ENCODE results near the gene DNAAF5.
"Not testable (repeated sequence)": the region's sequence is repeated elsewhere in the genome, so short reads cannot be mapped to it uniquely, and the experiment has no call there.

DNAAF5 gene

DNA sequence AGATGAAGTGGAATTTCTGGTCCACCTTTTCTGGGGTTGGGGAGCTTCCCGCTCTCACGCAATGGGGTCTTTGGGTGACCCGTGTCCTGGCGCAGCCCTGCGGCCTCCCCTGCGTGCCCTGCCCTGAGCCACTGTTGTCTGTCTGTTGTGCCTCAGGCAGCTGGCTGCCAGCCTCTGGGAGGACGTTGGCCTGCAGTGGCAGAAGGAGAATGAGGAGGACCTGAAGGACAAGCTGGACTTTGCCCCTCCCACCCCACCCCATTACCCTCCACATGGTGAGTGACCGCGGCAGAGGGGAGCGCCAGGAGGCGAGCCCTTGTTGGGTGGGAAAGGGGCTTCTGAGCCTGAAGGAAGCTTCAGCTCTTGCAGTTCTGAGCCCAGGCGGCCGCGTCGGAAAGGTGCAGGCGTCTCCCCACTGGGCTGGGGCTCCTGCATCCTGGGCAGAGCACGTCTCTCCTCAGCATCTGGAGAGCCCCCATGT is 14.7 kb downstream of the DNAAF5 start:
- no peaks in the 10 kb centered on the region for H3K9me3 Mint-ChIP-seq
- peaks cover 15% of the 10 kb centered on the region for H3K36me3 Mint-ChIP-seq (ENCODE audit: insufficient read depth)
- no peak overlapping the region for H3K4me3 Mint-ChIP-seq
- peaks cover 4 to 5% of the 10 kb centered on the region in 2 donors for H3K4me1 Mint-ChIP-seq (ENCODE audit: low read depth in 2 of 2)
- ATAC-seq (replicated peaks) (no peak), DNase-seq (no peak)
- H3K27me3 Mint-ChIP-seq: no peaks in the 10 kb centered on the region
- H3K27ac Mint-ChIP-seq: peak overlapping the region in 1 of 2 donors; percentile 80

DNA sequence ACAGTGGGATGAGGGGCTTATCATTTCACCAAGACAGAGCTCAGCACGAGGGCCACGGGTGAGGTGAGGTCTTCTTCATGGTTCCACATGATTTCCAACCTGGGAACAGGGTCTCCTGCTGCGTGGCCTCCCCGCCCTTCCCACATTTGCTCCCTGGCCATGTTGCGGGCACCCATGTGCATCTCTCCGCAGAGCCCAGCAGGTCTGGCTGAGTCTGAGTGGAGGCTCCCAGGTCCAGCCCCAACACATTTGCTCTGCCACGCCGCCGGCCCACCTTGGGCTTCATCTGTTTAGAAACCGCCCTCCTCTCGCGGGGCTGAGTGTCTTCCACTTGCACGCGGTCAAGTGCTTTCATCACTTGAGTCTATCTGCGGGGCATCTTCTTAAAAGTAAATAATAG is 15.4 kb downstream of the DNAAF5 start:
- Mint-ChIP-seq H3K4me3 (no peak overlapping the region), H3K36me3 (ENCODE audit: insufficient read depth) (peaks cover 15% of the 10 kb centered on the region), H3K9me3 (no peaks in the 10 kb centered on the region), H3K27ac (no peak overlapping the region), H3K27me3 (no peaks in the 10 kb centered on the region), H3K4me1 (ENCODE audit: low read depth in 2 of 2) (peaks cover 4 to 5% of the 10 kb centered on the region in 2 donors)
- ATAC-seq (replicated peaks): no peak
- DNase-seq: no peak

DNA sequence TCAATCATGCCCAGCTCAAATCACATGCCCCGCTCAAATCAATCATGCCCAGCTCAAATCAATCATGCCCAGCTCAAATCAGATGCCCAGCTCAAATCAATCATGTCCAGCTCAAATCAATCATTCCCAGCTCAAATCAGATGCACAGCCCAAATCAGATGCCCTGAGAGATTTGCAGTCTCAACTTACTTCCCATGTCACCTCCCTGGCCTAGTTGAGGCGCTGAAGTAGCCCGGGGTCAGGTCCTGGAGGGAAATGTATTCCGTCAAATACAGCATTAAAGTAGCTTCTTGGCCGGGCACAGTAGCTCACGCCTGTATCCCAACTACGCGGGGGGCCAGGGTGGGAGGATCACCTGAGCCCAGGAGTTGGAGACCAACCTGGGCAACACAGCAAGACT is 16.3 kb downstream of the DNAAF5 start:
- H3K36me3 Mint-ChIP-seq (ENCODE audit: insufficient read depth): peaks cover 15% of the 10 kb centered on the region
- H3K4me3 Mint-ChIP-seq: no peak overlapping the region
- no peak for ATAC-seq (replicated peaks)
- peaks cover 2 to 4% of the 10 kb centered on the region in 2 donors for H3K4me1 Mint-ChIP-seq (ENCODE audit: low read depth in 2 of 2)
- DNase-seq: no peak
- H3K27ac Mint-ChIP-seq: peak overlapping the region in 1 of 2 donors; percentile 77
- H3K27me3 Mint-ChIP-seq: no peaks in the 10 kb centered on the region
- no peaks in the 10 kb centered on the region for H3K9me3 Mint-ChIP-seq

DNA sequence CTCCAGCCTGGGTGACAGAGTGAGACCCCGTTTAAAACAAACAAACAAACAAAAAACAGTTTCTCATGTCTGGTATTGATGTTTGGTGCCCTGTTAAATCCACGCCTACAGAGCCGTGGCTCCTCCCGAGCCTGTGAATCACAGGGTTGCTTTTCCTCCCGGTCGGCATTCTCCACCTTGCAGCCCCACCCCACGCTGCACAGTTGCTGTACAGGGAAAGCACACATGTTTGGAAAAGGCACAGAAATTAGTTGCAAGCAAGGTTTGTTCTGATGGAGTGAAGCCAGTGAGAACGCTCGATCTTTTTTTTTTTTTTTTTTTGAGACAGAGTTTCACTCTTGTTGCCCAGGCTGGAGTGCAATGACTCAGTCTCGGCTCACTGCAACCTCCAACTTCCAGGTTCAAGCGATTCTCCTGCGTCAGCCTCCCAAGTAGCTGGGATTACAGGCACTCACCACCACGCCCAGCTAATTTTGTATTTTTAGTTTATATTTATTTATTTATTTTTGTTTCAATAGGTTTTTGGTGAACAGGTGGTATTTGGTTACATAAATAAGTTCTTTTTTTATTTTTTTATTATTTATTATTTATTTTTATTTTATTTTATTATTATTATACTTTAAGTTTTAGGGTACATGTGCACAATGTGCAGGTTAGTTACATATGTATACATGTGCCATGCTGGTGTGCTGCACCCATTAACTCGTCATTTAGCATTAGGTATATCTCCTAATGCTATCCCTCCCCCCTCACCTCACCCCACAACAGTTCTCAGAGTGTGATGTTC is 17.0 kb downstream of the DNAAF5 start:
- not testable (repeated sequence) for ATAC-seq (replicated peaks)

DNA sequence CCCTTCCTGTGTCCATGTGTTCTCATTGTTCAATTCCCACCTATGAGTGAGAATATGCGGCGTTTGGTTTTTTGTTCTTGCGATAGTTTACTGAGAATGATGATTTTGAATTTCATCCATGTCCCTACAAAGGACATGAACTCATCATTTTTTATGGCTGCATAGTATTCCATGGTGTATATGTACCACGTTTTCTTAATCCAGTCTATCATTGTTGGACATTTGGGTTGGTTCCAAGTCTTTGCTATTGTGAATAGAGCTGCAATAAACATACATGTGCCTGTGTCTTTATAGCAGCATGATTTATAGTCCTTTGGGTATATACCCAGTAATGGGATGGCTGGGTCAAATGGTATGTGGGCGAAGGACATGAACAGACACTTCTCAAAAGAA is 17.6 kb downstream of the DNAAF5 start:
- not testable (repeated sequence) for H3K9me3 Mint-ChIP-seq; H3K27ac Mint-ChIP-seq; DNase-seq; ATAC-seq (replicated peaks); H3K27me3 Mint-ChIP-seq; H3K4me1 Mint-ChIP-seq (ENCODE audit: low read depth in 2 of 2); H3K4me3 Mint-ChIP-seq
- H3K36me3 Mint-ChIP-seq (ENCODE audit: insufficient read depth): peaks cover 15% of the 10 kb centered on the region

More for the DNA sequence above, 17.0 kb downstream of the DNAAF5 start:
- H3K9me3 Mint-ChIP-seq; H3K4me3 Mint-ChIP-seq; H3K27ac Mint-ChIP-seq; H3K27me3 Mint-ChIP-seq; DNase-seq; H3K4me1 Mint-ChIP-seq (ENCODE audit: low read depth in 2 of 2): not testable (repeated sequence)
- peaks cover 15% of the 10 kb centered on the region for H3K36me3 Mint-ChIP-seq (ENCODE audit: insufficient read depth)

DNA sequence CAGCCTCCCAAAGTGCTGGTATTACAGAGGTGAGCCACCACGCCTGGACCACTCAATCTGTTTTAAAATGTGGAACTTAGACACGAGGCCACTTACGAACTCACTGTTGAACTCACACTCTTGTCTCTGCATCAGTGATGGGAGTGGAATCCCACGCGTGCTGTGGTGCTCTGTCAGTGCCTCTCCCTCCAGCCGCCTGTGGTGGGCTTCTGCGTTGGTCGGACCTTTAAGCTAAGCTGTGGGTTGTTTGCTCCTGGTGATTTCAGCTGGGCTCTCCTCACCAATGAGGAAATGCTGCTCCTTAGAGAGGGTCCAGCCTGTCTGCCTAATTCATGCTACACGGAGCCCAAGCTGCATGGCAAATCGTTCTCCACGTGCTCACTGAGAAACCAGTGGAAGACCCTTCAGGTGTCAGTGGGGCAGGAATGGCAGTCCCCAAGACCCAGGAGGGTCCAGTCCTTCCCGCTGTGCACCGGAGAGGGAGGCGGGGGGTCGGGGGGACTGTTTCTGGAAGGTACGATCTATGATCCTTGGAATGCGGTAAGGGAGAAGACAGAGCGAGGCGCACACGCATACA is 18.4 kb downstream of the DNAAF5 start:
- ATAC-seq (replicated peaks) (no peak), DNase-seq (no peak)
- Mint-ChIP-seq H3K27ac (no peak overlapping the region), H3K36me3 (ENCODE audit: insufficient read depth) (peaks cover 14% of the 10 kb centered on the region), H3K9me3 (no peaks in the 10 kb centered on the region), H3K4me3 (no peak overlapping the region), H3K27me3 (no peaks in the 10 kb centered on the region), H3K4me1 (ENCODE audit: low read depth in 2 of 2) (no peaks in the 10 kb centered on the region)

DNA sequence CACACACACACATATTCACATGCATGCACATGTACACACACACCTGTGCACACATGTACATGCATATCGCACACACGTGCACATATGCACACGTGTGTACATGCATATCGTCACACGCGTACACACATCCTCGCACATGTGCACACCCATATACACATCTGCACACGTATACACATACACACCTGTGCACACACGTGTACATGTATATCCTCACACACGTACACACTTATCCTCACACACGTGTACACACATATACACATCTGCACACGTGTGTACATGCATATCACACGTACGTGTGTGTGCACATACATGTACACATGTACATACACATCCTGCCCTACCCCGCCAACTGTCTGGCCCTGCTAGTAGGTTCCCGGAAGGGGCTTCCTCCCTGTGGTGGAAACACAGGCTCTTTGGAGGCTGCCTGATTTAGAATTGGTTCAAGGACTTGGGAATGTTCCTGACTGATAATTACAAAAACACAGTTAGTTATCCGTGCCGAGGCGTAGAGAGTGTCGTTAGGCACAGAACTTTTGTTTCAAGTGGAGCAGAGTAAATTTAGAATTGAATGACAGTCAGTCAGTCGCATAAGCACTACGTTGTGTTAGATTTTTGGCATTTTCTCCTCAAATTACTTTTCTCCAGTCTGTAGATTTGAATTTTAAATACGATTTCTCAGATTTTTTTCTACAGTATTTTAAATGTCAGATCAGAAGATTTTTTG is 19.1 kb downstream of the DNAAF5 start:
- Mint-ChIP-seq H3K4me1 (ENCODE audit: low read depth in 2 of 2) (no peaks in the 10 kb centered on the region), H3K4me3 (no peak overlapping the region), H3K27ac (no peak overlapping the region), H3K36me3 (ENCODE audit: insufficient read depth) (peaks cover 12% of the 10 kb centered on the region), H3K27me3 (no peaks in the 10 kb centered on the region), H3K9me3 (no peaks in the 10 kb centered on the region)
- DNase-seq (no peak), ATAC-seq (replicated peaks) (no peak)

DNA sequence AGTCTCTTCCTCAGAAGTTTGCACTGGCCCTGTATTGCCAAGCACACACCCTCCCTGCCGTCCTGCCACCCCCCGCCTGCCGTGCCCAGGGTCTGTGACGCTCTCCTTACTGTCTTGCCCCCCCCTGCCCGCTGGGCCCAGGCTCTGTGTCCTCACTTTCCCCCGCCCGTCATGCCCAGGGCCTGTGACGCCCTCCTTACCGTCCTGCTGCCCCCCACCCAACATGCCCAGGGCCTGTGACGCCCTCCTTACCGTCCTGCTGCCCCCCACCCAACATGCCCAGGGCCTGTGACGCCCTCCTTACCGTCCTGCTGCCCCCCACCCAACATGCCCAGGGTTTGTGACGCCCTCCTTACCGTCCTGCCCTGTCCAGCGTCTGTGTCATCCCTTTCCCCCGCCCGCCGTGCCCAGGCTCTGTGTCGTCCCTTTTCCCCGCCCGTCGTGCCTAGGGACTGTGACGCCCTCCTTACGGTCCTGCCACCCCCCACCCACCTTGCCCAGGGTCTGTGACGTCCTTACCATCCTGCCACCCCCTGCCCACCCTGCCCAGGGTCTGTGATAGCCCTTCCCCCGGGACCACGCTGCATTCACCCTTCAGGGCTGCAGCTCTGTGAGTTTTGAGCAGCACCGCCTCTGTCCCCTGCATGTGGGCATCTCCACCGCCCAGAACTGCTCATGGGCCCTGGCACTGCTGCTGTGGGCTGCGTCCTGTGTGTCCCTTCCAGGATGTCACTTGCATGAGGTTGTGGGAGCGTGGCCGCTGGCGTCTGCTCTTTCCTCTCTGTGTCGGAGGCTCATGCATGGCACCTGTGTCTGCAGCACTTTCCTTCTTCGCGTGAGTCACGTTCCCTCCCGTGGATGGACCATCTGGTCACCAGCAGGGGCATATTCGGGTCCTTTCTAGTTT is 19.9 kb downstream of the DNAAF5 start:
- no peaks in the 10 kb centered on the region for H3K4me1 Mint-ChIP-seq (ENCODE audit: low read depth in 2 of 2)
- no peaks in the 10 kb centered on the region for H3K27me3 Mint-ChIP-seq
- no peaks in the 10 kb centered on the region for H3K9me3 Mint-ChIP-seq
- ATAC-seq (replicated peaks) (no peak), DNase-seq (no peak)
- H3K36me3 Mint-ChIP-seq (ENCODE audit: insufficient read depth): peaks cover 7% of the 10 kb centered on the region
- H3K4me3 Mint-ChIP-seq: no peak overlapping the region
- peak overlapping the region in 1 of 2 donors; percentile 46 for H3K27ac Mint-ChIP-seq

DNA sequence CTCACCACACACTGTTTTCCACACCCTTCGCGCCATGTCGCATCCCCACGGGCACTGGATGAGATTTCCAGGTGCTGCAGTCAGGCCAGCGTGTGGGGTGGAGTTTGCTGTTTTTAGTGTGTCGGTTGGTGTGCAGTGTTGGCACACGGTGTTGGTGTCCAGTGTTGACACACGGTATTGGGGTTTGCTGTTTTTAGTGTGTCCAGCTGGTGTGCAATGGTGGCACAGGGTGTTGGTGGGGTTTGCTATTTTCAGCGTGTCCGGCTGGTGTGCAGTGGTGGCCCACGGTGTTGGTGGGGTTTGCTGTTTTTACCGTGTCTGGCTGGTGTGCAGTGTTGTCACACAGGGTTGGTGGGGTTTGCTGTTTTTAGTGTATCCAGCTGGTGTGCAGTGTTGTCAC is 20.7 kb downstream of the DNAAF5 start:
- Mint-ChIP-seq H3K4me1 (ENCODE audit: low read depth in 2 of 2) (no peaks in the 10 kb centered on the region), H3K27me3 (no peaks in the 10 kb centered on the region), H3K27ac (peak overlapping the region in 1 of 2 donors; percentile 46), H3K4me3 (no peak overlapping the region), H3K36me3 (ENCODE audit: insufficient read depth) (peaks cover 7% of the 10 kb centered on the region), H3K9me3 (no peaks in the 10 kb centered on the region)
- DNase-seq: no peak
- ATAC-seq (replicated peaks): no peak

DNA sequence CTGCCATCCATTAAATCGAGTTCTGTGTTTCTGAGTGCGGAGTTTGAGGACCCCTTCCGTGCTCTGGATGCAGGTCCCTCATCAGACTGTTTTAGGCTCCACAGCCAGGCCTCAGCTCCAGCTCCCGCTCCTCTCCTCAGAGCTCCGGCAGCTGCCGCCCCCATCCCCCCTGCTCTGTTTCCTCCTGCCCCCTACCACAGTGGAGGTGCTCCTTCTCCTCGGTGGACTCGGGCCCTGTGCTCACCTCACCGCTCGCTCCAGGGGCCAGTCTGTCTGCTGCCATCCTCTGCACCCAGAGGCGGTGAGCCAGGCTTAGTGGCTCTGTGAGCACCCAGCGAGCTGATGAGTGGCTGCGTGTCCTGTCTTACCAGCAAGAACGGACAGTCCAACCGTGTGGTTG is 21.9 kb downstream of the DNAAF5 start:
- Mint-ChIP-seq H3K4me3 (no peak overlapping the region), H3K36me3 (ENCODE audit: insufficient read depth) (peaks cover 3% of the 10 kb centered on the region), H3K27me3 (no peaks in the 10 kb centered on the region), H3K9me3 (no peaks in the 10 kb centered on the region), H3K4me1 (ENCODE audit: low read depth in 2 of 2) (no peaks in the 10 kb centered on the region), H3K27ac (no peak overlapping the region)
- DNase-seq (no peak), ATAC-seq (replicated peaks) (no peak)

DNA sequence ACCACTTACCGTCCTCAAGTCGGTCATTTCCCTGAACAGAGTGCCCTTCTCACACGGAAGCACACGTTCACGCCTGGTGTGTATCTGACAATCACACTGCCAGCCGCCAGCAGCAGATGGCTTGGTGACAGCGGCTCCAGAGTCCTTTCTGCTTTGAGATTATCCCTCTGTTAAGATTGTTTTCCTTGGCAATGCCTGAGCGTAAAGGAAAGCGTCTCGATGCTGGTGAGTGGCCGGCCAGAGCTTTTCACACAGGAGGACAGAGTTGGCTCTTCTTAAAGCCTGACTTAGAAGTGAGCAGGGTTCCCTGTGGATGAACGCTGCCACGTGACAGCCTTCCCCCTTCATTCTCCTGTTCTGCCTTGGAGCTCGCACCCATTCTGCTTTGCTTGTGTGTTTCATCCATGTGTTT is 22.6 kb downstream of the DNAAF5 start:
- H3K27ac Mint-ChIP-seq: no peak overlapping the region

DNA sequence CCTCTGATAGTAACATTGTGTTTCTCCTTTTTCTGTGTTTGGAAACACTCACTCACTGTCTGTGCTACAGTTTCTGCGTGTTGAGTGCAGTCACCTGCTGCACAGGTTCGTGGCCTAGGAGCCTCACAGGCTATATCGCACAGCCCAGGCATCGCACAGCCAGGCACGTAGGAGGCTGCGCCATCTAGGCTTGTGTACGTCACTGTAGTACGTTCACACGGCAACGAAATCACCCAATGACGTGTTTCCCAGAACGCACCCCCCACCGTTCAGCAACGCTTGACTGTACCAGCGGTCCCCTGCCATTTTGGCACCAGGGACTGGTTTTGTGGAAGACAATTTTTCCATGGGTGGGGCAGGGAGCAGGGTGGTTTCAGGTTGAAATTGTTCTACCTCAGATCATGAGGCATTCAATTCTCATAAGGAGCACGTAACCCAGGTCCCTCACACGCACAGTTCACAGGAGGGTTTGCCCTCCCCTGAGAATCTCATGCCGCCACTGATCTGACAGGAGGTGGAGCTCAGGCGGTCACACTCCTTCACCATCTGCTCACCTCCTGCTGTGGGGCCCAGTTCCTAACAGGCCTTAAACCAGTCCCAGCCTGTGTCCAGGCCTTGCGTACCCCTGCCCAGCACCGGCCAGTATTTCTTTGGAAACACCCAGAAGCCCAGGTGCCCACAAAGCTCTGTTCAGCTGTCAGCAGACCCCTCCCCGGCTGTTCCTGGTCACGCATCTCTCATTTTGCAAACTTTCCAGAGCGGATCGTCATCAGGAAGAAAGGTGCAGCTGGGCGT is 23.8 kb downstream of the DNAAF5 start:
- DNase-seq: no peak
- Mint-ChIP-seq H3K27ac (no peak overlapping the region), H3K36me3 (ENCODE audit: insufficient read depth) (peaks cover 13% of the 10 kb centered on the region), H3K9me3 (no peaks in the 10 kb centered on the region), H3K4me1 (ENCODE audit: low read depth in 2 of 2) (no peaks in the 10 kb centered on the region), H3K4me3 (no peak overlapping the region), H3K27me3 (no peaks in the 10 kb centered on the region)
- ATAC-seq (replicated peaks): no peak

More for the DNA sequence above, 22.6 kb downstream of the DNAAF5 start:
- DNase-seq (no peak), ATAC-seq (replicated peaks) (no peak)
- H3K4me3 Mint-ChIP-seq: no peak overlapping the region
- H3K27me3 Mint-ChIP-seq: no peaks in the 10 kb centered on the region
- H3K4me1 Mint-ChIP-seq (ENCODE audit: low read depth in 2 of 2): no peaks in the 10 kb centered on the region
- peaks cover 4% of the 10 kb centered on the region for H3K36me3 Mint-ChIP-seq (ENCODE audit: insufficient read depth)
- H3K9me3 Mint-ChIP-seq: no peaks in the 10 kb centered on the region

Measured in effector memory CD8-positive, alpha-beta T cell (primary cell).